SK-N-SH (cell line): Measurements from ENCODE around the gene GPR3. TPM values are rescaled to one million over a fixed set of nuclear protein-coding genes. Genes with fewer than 3 reads are reported as not detected.
A peak's percentile ranks its signal among the peaks of the same experiment; 100 is the strongest.
"Not testable (repeated sequence)": the region's sequence is repeated elsewhere in the genome, so short reads cannot be mapped to it uniquely, and the experiment has no call there.

ENCODE experiments used
- CTCF ChIA-PET: fragments of 300-600, 350-600 bp; formaldehyde crosslinking; extraction: SDS; loops from one replicate; lab custom pipeline; 2021; lab: Yijun Ruan, JAX
- POLR2A ChIA-PET: fragments of 350-600 bp; sonication (Branson Sonifier 250); formaldehyde crosslinking; extraction: SDS; loops from one replicate; lab custom pipeline; 2020; ENCODE audit warnings: antibody characterized with exemption, inconsistent platforms; lab: Yijun Ruan, JAX
- DNase-seq: peaks from one replicate; pipeline ENCODE4 v3.0.0; 2012
- H2AFZ ChIP-seq: fragments of 200-600 bp; sonication (generic); 2 replicates; pipeline ENCODE4 v1.8.1; 2016; ENCODE audit warnings: antibody characterized with exemption, mild to moderate bottlenecking, low read depth
- H3F3A ChIP-seq: fragments of 200-600 bp; sonication (generic); replicated peaks from 2 replicates; pipeline ENCODE3; 2016; ENCODE audit warnings: antibody characterized with exemption, mild to moderate bottlenecking; ENCODE audit not compliant: insufficient read depth
- H3K27ac ChIP-seq, 2 experiments: fragments of 200-500 bp in 1 of 2; fragments of 200-600 bp in 1 of 2; sonication (Bioruptor generic) in 1 of 2; sonication (generic), shearing (Covaris generic) in 1 of 2; 2 replicates each; pipeline versions ENCODE4 v1.5.1 to v1.6.1; 2014 to 2016; ENCODE audit warnings: low read depth in 2 of 2, inconsistent platforms in 1 of 2, low read length in 1 of 2, mild to moderate bottlenecking in 1 of 2, mixed read lengths in 1 of 2
- H3K27me3 ChIP-seq: fragments of 200-600 bp; sonication (generic), shearing (Covaris generic); 2 replicates; pipeline ENCODE4 v1.6.1; 2016; ENCODE audit warnings: mixed run types; ENCODE audit not compliant: insufficient read depth
- H3K36me3 ChIP-seq, 2 experiments: fragments of 200-500 bp in 1 of 2; fragments of 200-600 bp in 1 of 2; sonication (Bioruptor generic) in 1 of 2; sonication (generic) in 1 of 2; replicated peaks in 1 of 2; 2 replicates each; pipeline versions ENCODE3 to v1.5.1; 2014 to 2016; ENCODE audit warnings: low read length in 1 of 2, mild to moderate bottlenecking in 1 of 2; ENCODE audit not compliant: insufficient read depth in 2 of 2, control insufficient read depth in 1 of 2
- H3K4me1 ChIP-seq, 2 experiments: fragments of 200-500 bp in 1 of 2; fragments of 200-600 bp in 1 of 2; sonication (Bioruptor generic) in 1 of 2; sonication (generic), shearing (Covaris generic) in 1 of 2; 2 replicates each; pipeline versions ENCODE4 v1.5.1 to v1.6.1; 2014 to 2016; ENCODE audit warnings: low read depth in 1 of 2, low read length in 1 of 2, mixed run types in 1 of 2; ENCODE audit not compliant: insufficient read depth in 2 of 2, control insufficient read depth in 1 of 2
- H3K4me2 ChIP-seq: fragments of 200-600 bp; sonication (generic), shearing (Covaris generic); 2 replicates; pipeline ENCODE4 v1.6.1; 2017; ENCODE audit warnings: mixed run types
- H3K4me3 ChIP-seq, 2 experiments: fragments of 200-500 bp in 1 of 2; fragments of 200-600 bp in 1 of 2; sonication (Bioruptor generic) in 1 of 2; sonication (generic), shearing (Covaris generic) in 1 of 2; 2 replicates each; pipeline versions ENCODE4 v1.5.1 to v1.8.1; 2014 to 2016; ENCODE audit warnings: low read depth in 2 of 2, inconsistent platforms in 1 of 2, low read length in 1 of 2, mild to moderate bottlenecking in 1 of 2, mixed read lengths in 1 of 2, moderate library complexity in 1 of 2
- H3K79me2 ChIP-seq: fragments of 200-600 bp; sonication (generic); 2 replicates; pipeline ENCODE4 v1.8.1; 2017; ENCODE audit warnings: mild to moderate bottlenecking; ENCODE audit not compliant: insufficient read depth
- H3K9ac ChIP-seq: fragments of 200-600 bp; sonication (generic); 2 replicates; pipeline ENCODE4 v1.6.1; 2017; ENCODE audit warnings: mixed run types
- H3K9me2 ChIP-seq: fragments of 200-600 bp; sonication (generic); 2 replicates; pipeline ENCODE4 v1.6.1; 2017; ENCODE audit warnings: mixed run types
- H3K9me3 ChIP-seq: fragments of 200-600 bp; sonication (generic); 2 replicates; pipeline ENCODE4 v1.6.1; 2017; ENCODE audit warnings: mixed run types, mild to moderate bottlenecking, moderate library complexity
- H4K20me1 ChIP-seq: fragments of 200-600 bp; sonication (generic); 2 replicates; pipeline ENCODE4 v1.6.1; 2017; ENCODE audit warnings: mild to moderate bottlenecking, mixed run types; ENCODE audit not compliant: insufficient read depth
- NRF1 ChIP-seq: IDR thresholded peaks from 2 replicates; pipeline ENCODE4 v1.6.1; 2012; ENCODE audit warnings: low read depth, mild to moderate bottlenecking, low read length
- RAD21 ChIP-seq: IDR thresholded peaks from 2 replicates; pipeline ENCODE4 v1.6.1; 2012; ENCODE audit warnings: mild to moderate bottlenecking, low read length
- RFX5 ChIP-seq: IDR thresholded peaks from 2 replicates; pipeline ENCODE4 v1.6.1; 2012; ENCODE audit warnings: mild to moderate bottlenecking, improper control_type of control experiment, low read length
- SIN3A ChIP-seq: IDR thresholded peaks from 2 replicates; pipeline ENCODE4 v1.6.1; 2012; ENCODE audit warnings: low read depth, mild to moderate bottlenecking, low read length, moderate library complexity, borderline replicate concordance
- SMC3 ChIP-seq: IDR thresholded peaks from 2 replicates; pipeline ENCODE4 v1.6.1; 2012; ENCODE audit warnings: low read depth, low read length, improper control_type of control experiment
- WGBS: methylation state at CpG from one replicate; pipeline ENCODE4 v1.1.6; 2017; ENCODE audit warnings: low lambda C conversion rate; 5-methylcytosine and 5-hydroxymethylcytosine counted together
- polyA plus RNA-seq, 3 experiments: library from polyadenylated mRNA; depleted of rRNA; stranded (reverse); fragments of >200 nt; gene quantifications; 2 replicates each; pipeline ENCODE4 v1.2.3, GENCODE V29; 2012
- TF ChIP-seq, protein P1 (sequence below): IDR thresholded peaks from 2 replicates; pipeline ENCODE4; 2012
- TF ChIP-seq, protein P2 (sequence below): fragments of 150-350 bp; IDR thresholded peaks from 2 replicates; pipeline ENCODE4 v1.6.1; 2016; ENCODE audit warnings: mild to moderate bottlenecking, low read depth, low read length
- TF ChIP-seq, protein P3 (sequence below): fragments of 200-600 bp; sonication (generic); IDR thresholded peaks from 2 replicates; pipeline ENCODE4 v1.6.1; 2017; ENCODE audit warnings: antibody characterized with exemption, mild to moderate bottlenecking, moderate library complexity

GPR3 gene
- polyA plus RNA-seq, 1 of the 3 experiments (the other 2 are of a cell fraction): 6.0 TPM

GRCh38 chr1:27383661-27384060 lies 8.8 kb upstream of the GPR3 start (continued):
- TF ChIP-seq, protein P1, sequence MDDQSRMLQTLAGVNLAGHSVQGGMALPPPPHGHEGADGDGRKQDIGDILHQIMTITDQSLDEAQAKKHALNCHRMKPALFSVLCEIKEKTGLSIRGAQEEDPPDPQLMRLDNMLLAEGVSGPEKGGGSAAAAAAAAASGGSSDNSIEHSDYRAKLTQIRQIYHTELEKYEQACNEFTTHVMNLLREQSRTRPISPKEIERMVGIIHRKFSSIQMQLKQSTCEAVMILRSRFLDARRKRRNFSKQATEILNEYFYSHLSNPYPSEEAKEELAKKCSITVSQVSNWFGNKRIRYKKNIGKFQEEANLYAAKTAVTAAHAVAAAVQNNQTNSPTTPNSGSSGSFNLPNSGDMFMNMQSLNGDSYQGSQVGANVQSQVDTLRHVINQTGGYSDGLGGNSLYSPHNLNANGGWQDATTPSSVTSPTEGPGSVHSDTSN: no peak
- TF ChIP-seq NRF1 (no peak), RFX5 (no peak)
- TF ChIP-seq, protein P2, sequence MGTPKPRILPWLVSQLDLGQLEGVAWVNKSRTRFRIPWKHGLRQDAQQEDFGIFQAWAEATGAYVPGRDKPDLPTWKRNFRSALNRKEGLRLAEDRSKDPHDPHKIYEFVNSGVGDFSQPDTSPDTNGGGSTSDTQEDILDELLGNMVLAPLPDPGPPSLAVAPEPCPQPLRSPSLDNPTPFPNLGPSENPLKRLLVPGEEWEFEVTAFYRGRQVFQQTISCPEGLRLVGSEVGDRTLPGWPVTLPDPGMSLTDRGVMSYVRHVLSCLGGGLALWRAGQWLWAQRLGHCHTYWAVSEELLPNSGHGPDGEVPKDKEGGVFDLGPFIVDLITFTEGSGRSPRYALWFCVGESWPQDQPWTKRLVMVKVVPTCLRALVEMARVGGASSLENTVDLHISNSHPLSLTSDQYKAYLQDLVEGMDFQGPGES: no peak
- TF ChIP-seq, all 33 proteins: peak for 0

GRCh38 chr1:27384797-27385196 lies 7.6 kb upstream of the GPR3 start:
- H2AFZ ChIP-seq: not testable (repeated sequence)

GRCh38 chr1:27388337-27389005 lies 4.0 kb upstream of the GPR3 start:
- CTCF ChIA-PET: interaction anchor here (0.6 to 20.0 kb wide), 22 partner anchors 8 to 316 kb away, joined by 3 to 731 read pairs (median 4); partner anchors contain the start of gene MAP3K6

More at GRCh38 chr1:27384797-27385196, 7.6 kb upstream of the GPR3 start:
- not testable (repeated sequence) for H3K79me2 ChIP-seq, DNase-seq, H3K27ac ChIP-seq, H4K20me1 ChIP-seq, H3K27me3 ChIP-seq, H3K36me3 ChIP-seq, H3F3A ChIP-seq, H3K9me3 ChIP-seq, H3K9ac ChIP-seq, H3K4me2 ChIP-seq, H3K9me2 ChIP-seq, H3K4me3 ChIP-seq
- WGBS: 73% methylated on average over 3 of the region's 3 CpGs
- POLR2A ChIA-PET: interaction anchor here (1.2 kb wide), 1 partner anchor 84 kb away, joined by 5 read pairs; no protein-coding TSS in a partner anchor
- H3K4me1 ChIP-seq: peaks cover 0 to 10% of the 10 kb centered on the region in 2 experiments; a peak in 1 of 4 replicates
- CTCF ChIA-PET: interaction anchor here (0.8 to 20.0 kb wide), 7 partner anchors 11 to 283 kb away, joined by 3 to 731 read pairs (median 23); partner anchors contain the start of gene MAP3K6

More at GRCh38 chr1:27388337-27389005, 4.0 kb upstream of the GPR3 start:
- H3K9me3 ChIP-seq: no peaks in the 10 kb centered on the region
- TF ChIP-seq, protein P3, sequence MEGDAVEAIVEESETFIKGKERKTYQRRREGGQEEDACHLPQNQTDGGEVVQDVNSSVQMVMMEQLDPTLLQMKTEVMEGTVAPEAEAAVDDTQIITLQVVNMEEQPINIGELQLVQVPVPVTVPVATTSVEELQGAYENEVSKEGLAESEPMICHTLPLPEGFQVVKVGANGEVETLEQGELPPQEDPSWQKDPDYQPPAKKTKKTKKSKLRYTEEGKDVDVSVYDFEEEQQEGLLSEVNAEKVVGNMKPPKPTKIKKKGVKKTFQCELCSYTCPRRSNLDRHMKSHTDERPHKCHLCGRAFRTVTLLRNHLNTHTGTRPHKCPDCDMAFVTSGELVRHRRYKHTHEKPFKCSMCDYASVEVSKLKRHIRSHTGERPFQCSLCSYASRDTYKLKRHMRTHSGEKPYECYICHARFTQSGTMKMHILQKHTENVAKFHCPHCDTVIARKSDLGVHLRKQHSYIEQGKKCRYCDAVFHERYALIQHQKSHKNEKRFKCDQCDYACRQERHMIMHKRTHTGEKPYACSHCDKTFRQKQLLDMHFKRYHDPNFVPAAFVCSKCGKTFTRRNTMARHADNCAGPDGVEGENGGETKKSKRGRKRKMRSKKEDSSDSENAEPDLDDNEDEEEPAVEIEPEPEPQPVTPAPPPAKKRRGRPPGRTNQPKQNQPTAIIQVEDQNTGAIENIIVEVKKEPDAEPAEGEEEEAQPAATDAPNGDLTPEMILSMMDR: peak; percentile 82
- TF ChIP-seq SMC3 (peak; percentile 88), SIN3A (no peak), RAD21 (peak; percentile 84)
- H3K9me2 ChIP-seq: no peaks in the 10 kb centered on the region
- H3K79me2 ChIP-seq: peaks cover 9% of the 10 kb centered on the region; the same call in 1 of the 2 replicates
- DNase-seq: peak; percentile 74
- peaks cover 0 to 20% of the 10 kb centered on the region in 2 experiments; a peak in 2 of 4 replicates for H3K4me1 ChIP-seq
- no peaks in the 10 kb centered on the region for H3K36me3 ChIP-seq
- H3K9ac ChIP-seq: no peak overlapping the region
- no peaks in the 10 kb centered on the region for H3F3A ChIP-seq
- no peak overlapping the region for H3K4me2 ChIP-seq
- no peak overlapping the region for H3K27ac ChIP-seq
- H3K27me3 ChIP-seq: no peaks in the 10 kb centered on the region; the same call in 1 of the 2 replicates
- 36% methylated on average over 5 of the region's 5 CpGs for WGBS
- POLR2A ChIA-PET: no interaction called here
- no peaks in the 10 kb centered on the region for H4K20me1 ChIP-seq
- no peak overlapping the region for H2AFZ ChIP-seq
- no peak overlapping the region; a peak in 1 of 4 replicates for H3K4me3 ChIP-seq
